GM21423 (cell line): ENCODE data around the gene SLC22A4.
A peak's percentile ranks its signal among the peaks of the same experiment; 100 is the strongest.

Experiments
- ATAC-seq: cut with Tn5 transposase; IDR thresholded peaks from one replicate; pipeline ENCODE4 v1.9.1; 2021; ENCODE audit warnings: mild to moderate bottlenecking, moderate library complexity; ENCODE audit not compliant: unreplicated experiment

Gene SLC22A4

DNA sequence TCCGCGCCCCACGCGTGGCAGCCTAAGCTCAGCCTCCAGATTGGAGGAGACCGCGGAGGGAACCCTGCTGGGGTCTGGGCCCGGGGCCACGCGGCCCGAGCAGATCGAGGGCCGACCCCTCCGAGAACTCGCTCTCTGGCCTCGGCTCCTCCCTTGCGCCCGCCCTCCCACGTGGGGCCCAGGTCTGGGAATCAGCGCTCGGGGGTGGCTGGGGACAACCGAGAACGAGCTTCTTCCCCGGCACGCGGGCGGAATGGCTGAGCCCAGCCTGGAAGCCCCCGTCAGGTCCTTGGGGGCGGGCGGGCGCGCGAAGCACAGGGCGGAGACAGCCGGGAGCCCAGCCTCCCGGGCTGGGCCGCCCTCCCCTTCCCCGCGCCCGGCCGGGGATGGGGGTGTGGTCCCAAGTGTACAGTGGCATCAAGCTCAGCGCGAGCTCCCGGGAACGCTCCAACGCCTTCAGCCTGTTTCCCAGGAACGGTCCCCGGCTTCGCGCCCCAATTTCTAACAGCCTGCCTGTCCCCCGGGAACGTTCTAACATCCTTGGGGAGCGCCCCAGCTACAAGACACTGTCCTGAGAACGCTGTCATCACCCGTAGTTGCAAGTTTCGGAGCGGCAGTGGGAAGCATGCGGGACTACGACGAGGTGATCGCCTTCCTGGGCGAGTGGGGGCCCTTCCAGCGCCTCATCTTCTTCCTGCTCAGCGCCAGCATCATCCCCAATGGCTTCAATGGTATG, at the start of gene SLC22A4:
TSS of gene SLC22A4 (plus strand) at position 403 of the 736 bp plus-strand sequence. CDS start at position 626, 223 bp downstream.
- ATAC-seq: peak; percentile 60

DNA sequence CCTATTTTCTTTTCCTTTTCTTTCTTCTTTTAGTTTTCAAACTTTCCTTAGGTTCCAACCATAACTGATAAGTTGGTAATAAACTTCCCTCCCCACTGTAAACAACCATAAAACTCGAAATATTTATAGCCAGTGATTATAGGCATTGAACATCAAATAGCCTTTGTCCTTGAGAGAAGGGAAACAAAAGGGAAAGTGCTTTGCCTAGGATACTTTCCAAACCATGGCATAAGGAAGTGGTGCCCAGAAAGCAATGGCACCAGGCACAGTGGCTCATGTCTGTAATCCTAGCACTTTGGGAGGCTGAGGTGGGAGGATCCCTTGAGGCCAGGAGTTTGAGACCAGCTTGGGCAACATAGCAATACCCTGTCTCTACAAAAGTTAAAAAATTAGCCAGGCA, 48.6 kb upstream of the SLC22A4 start:
- ATAC-seq: no peak

- no peak for ATAC-seq
These were observed 47.4 kb upstream of the SLC22A4 start for GRCh38 chr5:132246806-132247205.

DNA sequence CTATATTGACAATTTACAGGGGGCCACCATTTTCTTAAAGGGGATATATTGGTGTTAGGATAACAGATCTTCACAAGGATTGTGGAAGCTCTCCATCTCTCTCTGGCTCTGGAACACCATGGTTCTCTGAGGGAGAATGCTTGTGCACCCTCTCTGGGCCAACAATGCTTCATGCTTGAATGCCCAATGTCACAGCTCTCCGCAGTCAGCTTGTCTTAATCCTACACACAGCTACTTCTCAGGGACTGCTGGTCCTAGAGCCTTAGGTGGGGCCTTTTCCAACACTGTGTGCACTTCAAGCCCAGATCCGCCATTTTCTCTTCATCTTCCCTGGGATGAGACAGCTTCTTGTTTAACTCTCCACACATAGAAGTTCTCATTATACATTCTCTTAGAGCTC, 43.6 kb upstream of the SLC22A4 start:
- no peak for ATAC-seq

GRCh38 chr5:132251220-132251725, 42.9 kb upstream of the SLC22A4 start:
- no peak for ATAC-seq

DNA sequence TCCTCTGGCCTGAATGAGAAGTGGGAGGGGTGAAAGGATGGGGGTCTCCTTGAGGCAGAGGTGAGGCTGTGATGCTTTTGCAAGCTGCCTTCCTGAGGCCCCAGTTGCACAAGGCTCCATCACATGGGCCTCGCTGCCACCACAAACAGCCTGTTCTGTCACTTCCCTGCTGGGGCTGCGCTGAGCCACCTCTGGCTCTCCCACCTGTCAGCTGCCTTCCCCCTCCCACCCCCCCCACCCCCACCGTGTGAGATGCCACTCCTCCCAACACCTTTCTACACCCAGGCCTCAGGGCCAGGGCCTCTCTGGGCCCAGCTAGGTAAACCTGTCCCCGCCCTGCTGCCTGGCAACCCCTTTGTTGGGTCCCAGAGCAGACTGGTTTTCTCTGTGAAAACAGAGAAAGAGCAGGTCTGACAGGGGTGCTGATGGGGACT, 41.2 kb upstream of the SLC22A4 start:
- no peak for ATAC-seq

- no peak for ATAC-seq
These were observed 40.5 kb upstream of the SLC22A4 start for GRCh38 chr5:132253452-132254320.

DNA sequence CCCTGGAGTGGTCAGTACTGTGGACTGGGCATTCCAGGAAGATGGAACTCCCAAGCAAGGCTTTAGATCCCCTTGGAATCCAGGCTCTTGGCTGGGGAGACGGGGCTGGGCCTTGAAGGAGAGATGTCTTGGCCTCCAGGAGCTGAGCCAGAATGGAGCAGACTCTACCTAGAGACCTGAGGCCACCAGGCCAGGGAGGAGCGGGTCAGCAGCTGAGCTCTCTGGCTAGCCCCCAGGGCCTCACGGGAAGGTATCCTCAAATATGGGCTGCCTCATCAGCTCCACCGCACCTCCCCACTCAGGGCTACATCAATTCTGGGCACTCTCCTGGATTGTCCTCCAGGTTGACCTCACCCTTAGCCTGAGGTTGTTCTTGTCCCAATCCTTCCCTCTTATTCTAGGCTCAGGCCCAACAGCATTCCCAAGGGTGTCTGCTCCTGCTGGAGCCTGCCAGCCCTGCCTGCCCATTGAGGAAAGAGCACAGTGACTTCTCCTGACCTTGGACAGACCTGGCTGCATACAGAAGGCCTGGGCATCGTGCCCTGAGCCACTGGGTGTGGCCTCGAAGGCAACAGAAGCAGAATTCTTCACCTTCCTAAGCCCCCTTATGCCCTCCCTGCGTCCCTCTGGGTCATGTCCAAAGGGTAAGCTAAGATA, 39.7 kb upstream of the SLC22A4 start:
- ATAC-seq: no peak

DNA sequence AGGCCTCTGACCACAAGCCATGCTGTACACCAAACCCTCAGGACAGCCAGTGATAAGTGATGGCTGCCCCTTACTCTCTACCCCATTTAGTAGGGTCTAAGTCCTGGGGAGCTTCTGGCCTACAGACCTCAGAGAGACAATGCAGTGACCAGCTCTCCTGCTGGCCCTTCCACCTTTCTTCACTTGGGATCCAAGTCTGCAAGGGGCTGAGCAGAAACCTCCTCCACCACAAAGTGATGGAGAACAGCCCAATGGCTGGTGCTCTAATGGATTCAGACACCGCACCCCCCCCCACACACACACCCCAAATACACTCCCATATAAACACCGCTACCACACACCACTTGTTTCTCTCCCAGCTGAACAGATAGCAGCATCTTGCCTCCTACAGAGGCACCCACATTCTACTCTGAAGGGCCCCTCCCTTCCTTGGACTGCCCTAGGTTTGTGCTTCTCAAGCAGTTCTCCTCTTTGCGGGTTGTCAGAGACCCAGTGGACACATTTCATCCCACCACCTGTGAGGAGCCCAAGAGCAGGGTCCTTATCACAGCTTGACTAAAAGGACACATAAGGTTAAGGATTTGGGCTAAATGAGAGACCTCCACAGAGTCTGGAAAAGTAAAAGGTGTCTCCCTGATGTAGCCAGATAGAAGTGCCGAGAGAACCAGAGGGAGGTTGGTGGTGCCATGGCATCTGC, 38.0 kb upstream of the SLC22A4 start:
- ATAC-seq: no peak

- ATAC-seq: no peak
These were observed 37.4 kb upstream of the SLC22A4 start for GRCh38 chr5:132256783-132257130.

DNA sequence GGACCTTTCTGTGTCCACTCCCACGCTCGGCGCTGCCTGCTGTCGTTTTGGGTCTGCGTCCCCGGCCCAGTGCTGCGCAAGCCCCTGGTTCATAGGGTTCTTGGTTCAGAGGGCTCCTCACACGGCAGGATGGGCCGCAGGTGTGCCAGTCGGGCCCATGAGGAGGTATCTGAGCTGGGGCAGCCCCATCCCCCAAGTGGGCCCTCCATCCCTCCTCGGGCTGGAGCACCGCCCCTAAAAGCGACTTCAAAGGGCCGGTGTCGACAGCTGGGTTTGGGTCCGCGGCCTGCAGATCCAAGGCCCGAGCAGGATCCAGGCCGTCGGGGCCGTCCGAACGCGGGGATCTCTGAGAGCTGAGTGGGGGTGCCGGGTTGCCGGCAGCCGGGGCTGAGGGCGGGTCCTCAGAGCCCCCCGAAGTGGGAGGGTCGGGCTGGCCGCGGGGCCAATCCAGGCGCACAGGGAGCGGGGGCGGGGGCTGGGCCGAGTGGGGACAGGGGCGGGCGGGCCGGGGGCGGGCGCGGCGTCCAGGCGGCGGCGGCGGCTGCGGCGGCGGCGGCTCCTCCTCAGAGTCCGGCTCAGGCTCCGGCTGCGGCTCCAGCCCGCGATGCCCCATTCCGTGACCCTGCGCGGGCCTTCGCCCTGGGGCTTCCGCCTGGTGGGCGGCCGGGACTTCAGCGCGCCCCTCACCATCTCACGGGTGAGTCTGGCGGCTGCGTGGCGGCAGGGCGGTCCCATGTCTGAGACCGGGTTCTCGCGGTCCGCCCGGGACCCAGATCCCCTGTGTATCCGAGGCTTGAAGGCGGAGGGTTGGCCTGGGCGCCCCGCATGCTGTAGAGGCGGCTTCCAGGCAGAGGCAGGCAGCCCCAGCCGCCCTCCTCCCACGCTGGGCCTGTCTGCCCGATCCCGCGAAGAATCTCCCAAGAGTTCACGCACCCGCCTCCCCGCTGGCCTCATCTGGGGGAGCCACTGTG, 36.8 kb upstream of the SLC22A4 start, which contains the start of gene PDLIM4:
TSS of gene PDLIM4 (plus strand) at position 566 of the 971 bp plus-strand sequence. CDS start at position 605, 39 bp downstream.
- ATAC-seq: no peak

DNA sequence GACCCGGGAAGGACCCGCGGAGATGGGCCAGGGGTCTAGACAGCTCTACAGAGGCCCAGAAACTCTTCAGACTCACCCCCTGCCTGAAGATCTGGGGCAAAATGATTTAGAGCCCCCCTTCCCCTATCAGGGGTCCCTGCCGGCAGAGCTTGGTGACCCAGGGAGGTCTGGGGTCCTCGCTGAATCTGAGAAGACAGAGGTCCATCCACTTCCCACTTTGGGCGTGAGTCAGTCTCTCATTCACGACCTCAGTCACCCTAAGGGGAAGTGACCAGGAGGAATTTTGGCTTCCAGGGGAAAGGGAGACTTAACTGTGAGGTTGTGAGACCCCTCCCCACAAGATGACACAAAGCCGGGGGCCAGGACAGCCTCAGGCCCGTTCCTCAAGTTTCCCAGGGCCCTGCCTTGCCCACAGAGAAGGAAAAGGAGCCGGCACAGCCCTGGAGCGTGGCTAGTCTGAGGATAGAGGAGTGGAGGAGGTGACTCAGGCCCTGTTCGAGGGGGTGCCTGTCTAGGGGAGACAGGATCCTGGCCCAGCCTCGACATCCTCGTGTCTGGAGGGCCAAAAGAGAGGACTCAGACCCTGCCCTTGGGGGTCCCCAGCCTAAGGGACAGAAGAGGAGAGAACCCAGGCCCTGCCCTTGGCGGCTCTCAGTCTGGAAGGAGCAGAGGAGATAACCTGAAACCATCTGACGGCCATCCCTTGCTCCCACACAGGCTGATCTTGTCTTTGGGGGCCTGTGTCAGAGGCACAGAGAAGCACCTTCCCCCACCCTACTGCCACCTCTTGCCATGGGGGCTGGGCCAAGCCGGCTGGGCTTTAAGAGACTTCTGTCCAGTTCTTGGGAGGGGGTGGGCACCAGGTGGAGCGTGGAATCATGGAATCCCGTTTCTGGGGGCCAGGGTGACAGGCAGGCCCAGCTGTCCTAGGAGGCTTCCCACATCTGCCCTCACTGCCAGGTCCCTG, 35.8 kb upstream of the SLC22A4 start:
- no peak for ATAC-seq

GRCh38 chr5:132259069-132259851, 34.9 kb upstream of the SLC22A4 start:
- ATAC-seq: no peak

- ATAC-seq: no peak
These were observed 34.1 kb upstream of the SLC22A4 start for GRCh38 chr5:132260051-132260450.

DNA sequence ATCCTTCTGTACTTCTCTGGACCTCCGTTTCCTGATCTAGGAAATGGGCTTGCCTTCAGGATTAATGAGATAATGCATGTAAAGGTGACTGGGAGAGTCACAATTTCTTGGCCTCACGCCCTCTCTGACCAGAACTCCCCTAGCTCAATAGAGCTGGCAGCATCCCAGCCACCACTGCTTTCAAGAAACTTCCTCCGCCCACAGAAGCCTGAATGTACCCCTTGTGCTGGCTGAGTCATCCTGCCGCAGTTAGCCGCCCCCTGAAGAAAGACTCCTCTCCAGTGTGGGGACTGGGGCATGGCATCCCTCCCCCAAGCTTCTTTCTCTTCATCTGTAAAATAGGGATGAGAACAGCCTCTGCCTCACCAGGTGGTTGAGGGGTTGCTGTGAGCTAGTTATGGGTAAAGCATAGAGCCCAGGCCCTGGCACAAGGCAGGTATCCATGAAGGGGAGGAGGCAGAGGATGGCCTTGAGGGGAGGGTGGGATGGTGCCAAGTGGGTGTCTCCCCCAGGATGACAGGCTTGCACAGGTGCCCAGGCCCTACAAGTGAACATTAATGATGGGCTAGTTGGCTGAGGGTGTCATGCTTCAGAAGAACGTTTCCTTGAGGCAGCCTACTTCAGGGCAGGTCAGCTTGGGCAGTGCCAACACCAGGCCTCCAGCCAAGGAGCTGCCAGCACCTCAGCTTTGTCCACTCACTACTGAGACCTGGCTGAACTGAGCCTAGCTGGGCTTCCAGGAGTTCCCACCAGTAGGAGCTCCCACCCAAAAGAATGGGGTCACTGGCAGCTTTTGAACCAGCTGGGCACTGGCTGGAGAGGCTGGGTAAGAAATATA, 33.3 kb upstream of the SLC22A4 start:
- peak; percentile 51 for ATAC-seq
